Measurements from ENCODE around the gene PLSCR3.

GRCh38 chr17:7403727-7403976 is 9.3 kb upstream of the PLSCR3 start:
- TF ChIP-seq CTCF (IDR thresholded peaks at IDR 0.05): peak in 1 of 5 experiments; percentile 14
- no peak for TF ChIP-seq POLR2AphosphoS5 (IDR thresholded peaks at IDR 0.05)
- TF ChIP-seq EP300 (IDR thresholded peaks at IDR 0.05; ENCODE audit: low read depth): no peak
